ENCODE results near the gene ITPR2.

GRCh38 chr12:26334621-26335124 is 498.3 kb downstream of the ITPR2 start:
- TF ChIP-seq CTCF (CRISPR knock-in tag; IDR thresholded peaks at IDR 0.05): no peak
- no peak for TF ChIP-seq EED (CRISPR knock-in tag; IDR thresholded peaks at IDR 0.05)
- TF ChIP-seq SUZ12 (IDR thresholded peaks at IDR 0.05; ENCODE audit: low read depth, low read length): no peak
- TF ChIP-seq HBP1 (CRISPR knock-in tag; IDR thresholded peaks at IDR 0.05; ENCODE audit: low read depth): no peak
- TF ChIP-seq HDAC2 (CRISPR knock-in tag; IDR thresholded peaks at IDR 0.05): no peak
- TF ChIP-seq ZNF761 (CRISPR knock-in tag; conservative IDR thresholded peaks at IDR 0.05): no peak
- no peak for TF ChIP-seq ZNF407 (CRISPR knock-in tag; IDR thresholded peaks at IDR 0.05; ENCODE audit: not compliant biosample characterization)
- no peak for TF ChIP-seq EP300 (IDR thresholded peaks at IDR 0.05; ENCODE audit: low read depth in 2 of 2, low read length in 2 of 2)
- TF ChIP-seq EP300 (CRISPR knock-in tag; IDR thresholded peaks at IDR 0.05; ENCODE audit: borderline replicate concordance): no peak
- TF ChIP-seq ZBTB26 (CRISPR knock-in tag; IDR thresholded peaks at IDR 0.05; ENCODE audit: borderline replicate concordance): no peak
- no peak for TF ChIP-seq CSRNP2 (CRISPR knock-in tag; conservative IDR thresholded peaks at IDR 0.05; ENCODE audit: low read depth)
- TF ChIP-seq ZUFSP (CRISPR knock-in tag; IDR thresholded peaks at IDR 0.05; ENCODE audit: borderline replicate concordance): no peak
- no peak for TF ChIP-seq POLR2AphosphoS5 (IDR thresholded peaks at IDR 0.05; ENCODE audit: low read depth, low read length)
- TF ChIP-seq CREB1 (IDR thresholded peaks at IDR 0.05): no peak
- no peak for TF ChIP-seq CREB1 (CRISPR knock-in tag; IDR thresholded peaks at IDR 0.05)
